Measurements from ENCODE around the gene SMCO3.

Gene SMCO3

DNA sequence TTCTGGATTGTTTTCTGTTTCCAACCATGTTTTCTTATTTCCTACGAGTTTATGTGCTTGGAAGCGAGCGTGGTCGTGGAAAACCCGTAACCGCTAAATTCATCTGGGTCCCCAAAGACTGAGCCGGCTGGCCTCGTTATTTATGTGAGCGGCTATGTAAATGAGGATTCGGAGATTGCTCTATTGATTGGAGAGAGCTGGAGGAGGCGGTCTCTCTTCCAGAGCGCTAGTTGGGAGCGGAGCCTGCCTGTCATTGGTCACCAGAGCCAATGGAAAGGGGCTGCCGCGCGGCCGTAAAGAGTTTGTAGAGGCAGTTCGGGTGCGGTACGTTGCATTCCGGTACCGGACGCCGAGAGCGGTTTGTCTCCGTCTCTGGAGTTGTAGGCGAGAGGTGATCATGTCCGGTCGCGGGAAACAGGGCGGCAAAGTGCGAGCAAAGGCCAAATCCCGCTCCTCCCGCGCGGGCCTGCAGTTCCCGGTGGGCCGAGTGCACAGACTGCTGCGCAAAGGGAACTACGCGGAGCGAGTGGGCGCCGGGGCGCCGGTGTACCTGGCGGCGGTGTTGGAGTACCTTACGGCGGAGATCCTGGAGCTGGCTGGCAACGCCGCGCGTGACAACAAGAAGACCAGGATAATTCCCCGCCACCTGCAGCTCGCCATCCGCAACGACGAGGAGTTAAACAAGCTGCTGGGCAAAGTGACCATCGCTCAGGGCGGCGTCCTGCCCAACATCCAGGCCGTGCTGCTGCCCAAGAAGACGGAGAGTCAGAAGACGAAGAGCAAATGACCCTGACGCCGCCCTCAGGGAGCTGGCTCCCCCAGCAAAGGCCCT lies 39.7 kb downstream of the SMCO3 start:
- peak; percentile 98 for DNase-seq (ENCODE audit: low read depth in 2 of 2)
- no peak for TF ChIP-seq CTCF (IDR thresholded peaks at IDR 0.05; ENCODE audit: low read depth, low read length)

GRCh38 chr12:14773685-14774073 lies 40.3 kb downstream of the SMCO3 start:
- no peak for TF ChIP-seq CTCF (IDR thresholded peaks at IDR 0.05; ENCODE audit: low read depth, low read length)
- DNase-seq (ENCODE audit: low read depth in 2 of 2): peak in 1 of 2 donors; percentile 14
- H3K4me3 ChIP-seq (replicated peaks in 1 of 2; ENCODE audit: low read depth in 2 of 2, low read length in 2 of 2): peak overlapping the region; percentile 74 to 93

More for the DNA sequence above, 39.7 kb downstream of the SMCO3 start:
- peak overlapping the region; percentile 74 to 93 for H3K4me3 ChIP-seq (replicated peaks in 1 of 2; ENCODE audit: low read depth in 2 of 2, low read length in 2 of 2)

DNA sequence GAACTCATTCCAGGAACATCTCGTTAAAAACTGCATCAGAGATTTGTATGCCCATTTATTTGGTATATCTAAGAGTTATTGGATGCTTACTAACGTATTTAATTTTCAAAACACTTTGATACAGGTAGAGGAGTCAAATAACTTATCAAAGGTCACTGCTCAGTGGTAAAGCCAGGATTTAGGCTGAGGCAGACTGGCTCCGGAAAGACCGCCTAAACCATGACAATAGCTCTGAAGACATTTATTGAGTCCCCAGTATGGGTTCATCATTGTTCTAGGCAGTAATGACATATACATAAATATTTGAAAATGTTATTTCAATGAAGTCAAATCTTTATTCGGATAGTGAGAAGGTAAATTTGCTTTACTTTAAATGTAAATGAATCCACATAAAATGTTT lies 41.0 kb downstream of the SMCO3 start:
- no peak for DNase-seq (ENCODE audit: low read depth in 2 of 2)
- no peak overlapping the region for H3K4me3 ChIP-seq (replicated peaks in 1 of 2; ENCODE audit: low read depth in 2 of 2, low read length in 2 of 2)
- TF ChIP-seq CTCF (IDR thresholded peaks at IDR 0.05; ENCODE audit: low read depth, low read length): no peak

DNA sequence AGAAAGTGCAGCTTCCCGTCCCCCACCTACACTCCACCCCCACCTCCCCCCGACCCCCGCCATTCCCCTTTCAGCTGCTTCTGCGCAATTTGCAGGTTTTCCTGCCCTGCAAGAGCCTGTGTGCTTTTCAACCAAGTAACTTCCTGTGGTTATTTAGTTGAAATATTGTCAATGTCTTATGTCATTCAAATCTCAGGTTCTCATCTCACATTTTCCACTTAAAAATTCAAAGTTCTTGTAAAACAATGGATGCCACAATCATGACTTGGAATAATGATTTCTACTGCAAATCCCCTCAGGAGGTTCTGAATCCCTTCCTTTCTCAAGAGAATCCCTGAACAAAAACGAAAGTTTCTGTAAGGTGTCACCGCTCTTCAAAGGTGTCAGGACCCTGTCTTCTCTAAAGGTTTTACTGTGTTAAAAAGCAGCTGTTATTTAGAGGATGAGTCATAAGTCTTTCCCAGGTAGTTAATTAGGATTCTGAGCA lies 42.3 kb downstream of the SMCO3 start:
- no peak for TF ChIP-seq CTCF (IDR thresholded peaks at IDR 0.05; ENCODE audit: low read depth, low read length)
- no peak for DNase-seq (ENCODE audit: low read depth in 2 of 2)
- peak overlapping the region in 1 of 2 donors; percentile 94 for H3K4me3 ChIP-seq (replicated peaks in 1 of 2; ENCODE audit: low read depth in 2 of 2, low read length in 2 of 2)

DNA sequence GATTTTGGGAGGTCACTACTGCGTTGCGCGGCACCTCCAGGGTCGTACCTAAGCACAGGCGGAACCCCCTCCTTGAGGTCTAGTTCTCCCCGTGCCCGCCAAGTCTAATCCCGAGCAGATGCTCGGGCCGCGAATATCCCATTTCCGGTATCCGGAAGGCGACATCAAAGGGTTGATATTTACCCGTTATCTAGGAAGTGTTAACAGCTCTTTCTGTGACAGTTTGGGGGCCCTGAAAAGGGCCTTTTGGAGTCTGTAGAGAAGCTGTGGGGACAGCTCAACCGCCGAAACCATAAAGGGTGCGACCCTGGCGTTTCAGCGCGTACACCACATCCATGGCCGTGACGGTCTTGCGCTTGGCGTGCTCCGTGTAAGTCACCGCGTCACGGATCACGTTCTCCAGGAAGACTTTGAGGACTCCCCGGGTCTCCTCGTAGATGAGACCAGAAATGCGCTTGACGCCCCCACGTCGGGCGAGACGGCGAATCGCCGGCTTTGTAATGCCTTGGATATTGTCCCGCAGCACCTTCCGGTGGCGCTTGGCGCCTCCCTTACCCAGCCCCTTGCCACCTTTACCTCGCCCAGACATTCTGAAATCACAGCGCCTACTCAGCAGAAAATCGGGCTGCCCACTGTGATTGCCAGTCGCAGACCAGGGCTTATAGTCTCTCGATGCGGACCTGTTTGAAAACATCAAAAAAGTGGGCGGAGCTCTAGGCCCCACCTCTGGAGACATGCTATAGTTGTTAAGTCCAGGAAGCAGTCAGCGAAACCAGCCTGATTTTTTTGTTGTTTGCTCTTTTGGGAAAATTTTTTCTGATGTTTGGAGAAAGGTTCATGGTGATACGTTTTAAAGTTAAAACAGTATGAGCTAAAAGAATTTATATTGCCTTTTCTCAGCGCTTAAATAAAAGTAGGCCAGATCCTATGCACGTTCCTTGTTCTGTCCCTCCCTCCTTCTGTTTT lies 43.2 kb downstream of the SMCO3 start:
- peak overlapping the region; percentile 87 to 94 for H3K4me3 ChIP-seq (replicated peaks in 1 of 2; ENCODE audit: low read depth in 2 of 2, low read length in 2 of 2)
- DNase-seq (ENCODE audit: low read depth in 2 of 2): peak; percentile 97 to 98
- no peak for TF ChIP-seq CTCF (IDR thresholded peaks at IDR 0.05; ENCODE audit: low read depth, low read length)

DNA sequence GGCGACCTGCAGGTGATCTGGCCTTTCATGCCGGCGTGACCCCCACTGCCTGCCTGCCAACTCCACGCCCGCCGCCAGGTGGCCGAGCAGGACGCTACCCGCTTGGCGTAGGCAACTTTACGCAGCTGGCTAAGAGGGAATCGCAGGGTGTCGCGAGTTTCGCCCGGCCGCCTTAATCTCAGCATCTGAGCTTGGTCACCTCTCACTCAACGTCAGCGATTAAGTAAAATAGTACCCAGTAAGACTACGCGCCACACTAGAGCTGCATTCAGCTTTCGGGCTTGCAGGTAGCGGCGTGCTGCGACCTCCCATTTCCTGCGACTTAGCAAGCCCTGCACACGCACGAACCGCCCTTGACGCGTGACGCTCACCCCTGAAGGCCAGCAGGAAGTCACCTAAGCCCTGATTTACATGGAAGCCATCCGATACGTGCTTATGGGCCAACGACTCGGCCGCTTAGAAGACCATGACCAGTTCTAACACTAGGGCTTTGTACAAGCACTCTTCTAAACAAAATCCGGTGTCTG lies 44.0 kb downstream of the SMCO3 start:
- peak; percentile 73 to 77 for DNase-seq (ENCODE audit: low read depth in 2 of 2)
- TF ChIP-seq CTCF (IDR thresholded peaks at IDR 0.05; ENCODE audit: low read depth, low read length): peak; percentile 82
- H3K4me3 ChIP-seq (replicated peaks in 1 of 2; ENCODE audit: low read depth in 2 of 2, low read length in 2 of 2): peak overlapping the region; percentile 87 to 94
